GM12878 (cell line): Measurements from ENCODE around the gene ZNF45.

Source experiments
- CHD2 ChIP-seq: IDR thresholded peaks from 2 replicates; pipeline ENCODE4 v1.6.1; 2011; ENCODE audit warnings: low read depth, low read length, improper control_type of control experiment, borderline replicate concordance
- CTCF ChIP-seq, 3 experiments: IDR thresholded peaks in 2 of 3; conservative IDR thresholded peaks in 1 of 3; 2 replicates each; pipeline ENCODE4 v1.5.1; 2011; ENCODE audit warnings: low read depth in 3 of 3, low read length in 3 of 3, mild to moderate bottlenecking in 3 of 3, control low read depth in 2 of 3, moderate library complexity in 2 of 3, inconsistent platforms in 1 of 3, mixed read lengths in 1 of 3; ENCODE audit not compliant: control insufficient read depth in 2 of 3, insufficient read depth in 1 of 3; ENCODE audit errors: extremely low read depth in 1 of 3
- EZH2 ChIP-seq: IDR thresholded peaks from 2 replicates; pipeline ENCODE4 v1.6.1; 2012; ENCODE audit warnings: low read depth, mild to moderate bottlenecking, control low read depth, inconsistent platforms, low read length, borderline replicate concordance; ENCODE audit not compliant: control insufficient read depth
- HDAC2 ChIP-seq: fragments of 200-600 bp; sonication (generic); IDR thresholded peaks from 2 replicates; pipeline ENCODE4 v1.6.1; 2017
- MLLT1 ChIP-seq: fragments of 450-650 bp; IDR thresholded peaks from 2 replicates; pipeline ENCODE4 v1.6.1; 2016; ENCODE audit warnings: mild to moderate bottlenecking
- POLR2AphosphoS5 ChIP-seq: IDR thresholded peaks from 2 replicates; pipeline ENCODE4 v1.6.1; 2011; ENCODE audit warnings: mild to moderate bottlenecking, low read length, inconsistent platforms
- RCOR1 ChIP-seq: conservative IDR thresholded peaks from 2 replicates; pipeline ENCODE4 v1.6.1; 2012; ENCODE audit warnings: low read depth, low read length, improper control_type of control experiment
- SPI1 ChIP-seq: IDR thresholded peaks from 2 replicates; pipeline ENCODE4 v1.6.1; 2011; ENCODE audit warnings: low read depth, mild to moderate bottlenecking, low read length, moderate library complexity, borderline replicate concordance; ENCODE audit not compliant: insufficient read depth
- USF2 ChIP-seq: IDR thresholded peaks from 2 replicates; pipeline ENCODE4 v1.6.1; 2011; ENCODE audit warnings: low read depth, low read length, improper control_type of control experiment, borderline replicate concordance

DNA sequence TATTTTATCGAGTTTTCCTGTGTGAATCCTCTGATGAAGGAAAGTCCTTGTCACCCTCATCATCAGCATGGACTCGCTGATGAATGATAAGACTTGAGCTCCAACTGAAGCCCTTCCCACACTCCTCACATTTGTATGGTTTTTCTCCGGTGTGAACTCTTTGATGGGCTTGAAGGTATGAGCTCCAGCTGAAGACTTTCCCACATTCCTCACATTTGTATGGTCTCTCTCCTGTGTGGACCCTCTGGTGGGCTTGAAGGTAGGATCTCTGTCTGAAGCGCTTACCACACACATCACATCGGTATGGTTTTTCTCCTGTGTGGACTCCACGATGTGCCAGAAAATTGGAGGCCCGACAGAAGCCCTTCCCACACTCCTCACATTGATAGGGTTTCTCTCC is 21.7 kb downstream of the ZNF45 start:
- TF ChIP-seq SPI1: no peak
- no peak for TF ChIP-seq RCOR1
- no peak for TF ChIP-seq POLR2AphosphoS5
- no peak for TF ChIP-seq CTCF (IDR thresholded peaks at IDR 0.05 in 2 of 3, conservative IDR thresholded peaks at IDR 0.05 in 1 of 3; ENCODE audit: control insufficient read depth in 2 of 3, extremely low read depth in 1 of 3, insufficient read depth in 1 of 3, low read depth in 3 of 3, low read length in 3 of 3)
- no peak for TF ChIP-seq CHD2
- no peak for TF ChIP-seq EZH2
- no peak for TF ChIP-seq MLLT1
- no peak for TF ChIP-seq HDAC2
- no peak for TF ChIP-seq USF2
